ENCODE measurements around the gene AKR1C2. TPM values are rescaled to one million over a fixed set of nuclear protein-coding genes. Genes with fewer than 3 reads are reported as not detected.

Gene AKR1C2
- total and polyA plus RNA-seq, 10 of the 15 experiments (the other 5 are each of a cell fraction or from before 2014, with no cell fraction given) = 0.31 to 0.44 (median 0.36) TPM; not detected in 7

Small RNA genes lying within 50 kb of the gene (small RNA-seq; reads per million reads assigned to genes)
- not detected for gene RF00096

Other genes starting within 250 kb of the AKR1C2 start
- gene AKR1E2, start 177.7 kb downstream of the AKR1C2 start, total RNA-seq (2014; rRNA removed) = not detected in 2 replicates
- not detected in 2 replicates for gene AKR1E2, start 177.7 kb downstream of the AKR1C2 start, total RNA-seq (2014; rRNA removed; fragmentation: Illumina TruSeq; extraction: Trizol)
- gene AKR1E2, start 177.7 kb downstream of the AKR1C2 start, total RNA-seq (2021) = not detected in 2 replicates
- gene AKR1E2, start 177.7 kb downstream of the AKR1C2 start, polyA plus RNA-seq (2011; rRNA removed) = not detected in 2 replicates
- not detected in 2 replicates for gene AKR1E2, start 177.7 kb downstream of the AKR1C2 start, polyA plus RNA-seq (2014; fragmentation: Illumina TruSeq; extraction: Trizol)
- not detected for gene AKR1E2, start 177.7 kb downstream of the AKR1C2 start, polyA plus RNA-seq (2014; fragmentation: Nextera tagmentation; extraction: Ambion mirVana)
- not detected in 2 replicates for gene AKR1E2, start 177.7 kb downstream of the AKR1C2 start, polyA plus RNA-seq (2014; rRNA removed)
- not detected for gene AKR1E2, start 177.7 kb downstream of the AKR1C2 start, polyA plus RNA-seq (2016; fragmentation: Nextera tagmentation; extraction: Ambion mirVana)
- gene AKR1C1, start 40.4 kb downstream of the AKR1C2 start, total RNA-seq (2014; rRNA removed) = 0.06 TPM in 1 of 2 replicates, not detected in the other
- not detected in 2 replicates for gene AKR1C1, start 40.4 kb downstream of the AKR1C2 start, total RNA-seq (2014; rRNA removed; fragmentation: Illumina TruSeq; extraction: Trizol)
- gene AKR1C1, start 40.4 kb downstream of the AKR1C2 start, total RNA-seq (2021) = 0.40 and 0.64 TPM in 2 replicates
- gene AKR1C1, start 40.4 kb downstream of the AKR1C2 start, polyA plus RNA-seq (2011; rRNA removed) = 1.1 and 1.2 TPM in 2 replicates
- gene AKR1C1, start 40.4 kb downstream of the AKR1C2 start, polyA plus RNA-seq (2014; fragmentation: Illumina TruSeq; extraction: Trizol) = not detected in 2 replicates
- under 1 TPM in 1 of 2 experiments, not detected in 1; 0.05 TPM for gene AKR1C1, start 40.4 kb downstream of the AKR1C2 start, polyA plus RNA-seq (2014; fragmentation: Nextera tagmentation; extraction: Ambion mirVana)
- 0.11 TPM in 1 of 2 replicates, not detected in the other for gene AKR1C1, start 40.4 kb downstream of the AKR1C2 start, polyA plus RNA-seq (2014; rRNA removed)
- not detected for gene AKR1C1, start 40.4 kb downstream of the AKR1C2 start, polyA plus RNA-seq (2016; fragmentation: Nextera tagmentation; extraction: Ambion mirVana)
- gene AKR1C3, start 90.6 kb upstream of the AKR1C2 start, total RNA-seq (2014; rRNA removed) = not detected in 2 replicates
- gene AKR1C3, start 90.6 kb upstream of the AKR1C2 start, total RNA-seq (2014; rRNA removed; fragmentation: Illumina TruSeq; extraction: Trizol) = not detected in 2 replicates
- gene AKR1C3, start 90.6 kb upstream of the AKR1C2 start, total RNA-seq (2021) = 0.26 TPM in 1 of 2 replicates, not detected in the other
- 0.30 and 0.35 TPM in 2 replicates for gene AKR1C3, start 90.6 kb upstream of the AKR1C2 start, polyA plus RNA-seq (2011; rRNA removed)
- gene AKR1C3, start 90.6 kb upstream of the AKR1C2 start, polyA plus RNA-seq (2014; fragmentation: Illumina TruSeq; extraction: Trizol) = not detected in 2 replicates
- not detected for gene AKR1C3, start 90.6 kb upstream of the AKR1C2 start, polyA plus RNA-seq (2014; fragmentation: Nextera tagmentation; extraction: Ambion mirVana)
- not detected in 2 replicates for gene AKR1C3, start 90.6 kb upstream of the AKR1C2 start, polyA plus RNA-seq (2014; rRNA removed)
- gene AKR1C3, start 90.6 kb upstream of the AKR1C2 start, polyA plus RNA-seq (2016; fragmentation: Nextera tagmentation; extraction: Ambion mirVana) = not detected
- not detected in 2 replicates for gene AKR1C8, start 181.3 kb upstream of the AKR1C2 start, total RNA-seq (2014; rRNA removed)
- gene AKR1C8, start 181.3 kb upstream of the AKR1C2 start, total RNA-seq (2014; rRNA removed; fragmentation: Illumina TruSeq; extraction: Trizol) = not detected in 2 replicates
- not detected in 2 replicates for gene AKR1C8, start 181.3 kb upstream of the AKR1C2 start, total RNA-seq (2021)
- gene AKR1C8, start 181.3 kb upstream of the AKR1C2 start, polyA plus RNA-seq (2011; rRNA removed) = 0.18 TPM in 1 of 2 replicates, not detected in the other
- not detected in 2 replicates for gene AKR1C8, start 181.3 kb upstream of the AKR1C2 start, polyA plus RNA-seq (2014; fragmentation: Illumina TruSeq; extraction: Trizol)
- not detected for gene AKR1C8, start 181.3 kb upstream of the AKR1C2 start, polyA plus RNA-seq (2014; fragmentation: Nextera tagmentation; extraction: Ambion mirVana)
- gene AKR1C8, start 181.3 kb upstream of the AKR1C2 start, polyA plus RNA-seq (2014; rRNA removed) = not detected in 2 replicates
- gene AKR1C8, start 181.3 kb upstream of the AKR1C2 start, polyA plus RNA-seq (2016; fragmentation: Nextera tagmentation; extraction: Ambion mirVana) = not detected
- gene AKR1C4, start 193.0 kb upstream of the AKR1C2 start, total RNA-seq (2014; rRNA removed) = not detected in 2 replicates
- not detected in 2 replicates for gene AKR1C4, start 193.0 kb upstream of the AKR1C2 start, total RNA-seq (2014; rRNA removed; fragmentation: Illumina TruSeq; extraction: Trizol)
- not detected in 2 replicates for gene AKR1C4, start 193.0 kb upstream of the AKR1C2 start, total RNA-seq (2021)
- gene AKR1C4, start 193.0 kb upstream of the AKR1C2 start, polyA plus RNA-seq (2011; rRNA removed) = not detected in 2 replicates
- gene AKR1C4, start 193.0 kb upstream of the AKR1C2 start, polyA plus RNA-seq (2014; fragmentation: Illumina TruSeq; extraction: Trizol) = not detected in 2 replicates
- gene AKR1C4, start 193.0 kb upstream of the AKR1C2 start, polyA plus RNA-seq (2014; fragmentation: Nextera tagmentation; extraction: Ambion mirVana) = not detected
- not detected in 2 replicates for gene AKR1C4, start 193.0 kb upstream of the AKR1C2 start, polyA plus RNA-seq (2014; rRNA removed)
- under 1 TPM in 1 of 2 experiments, not detected in 1; 0.20 TPM for gene AKR1C4, start 193.0 kb upstream of the AKR1C2 start, polyA plus RNA-seq (2016; fragmentation: Nextera tagmentation; extraction: Ambion mirVana)

Data from GM12878 (cell line).